ENCODE data around the gene SYNPO2.
"Not testable (repeated sequence)": the region's sequence is repeated elsewhere in the genome, so short reads cannot be mapped to it uniquely, and the experiment has no call there.

The SYNPO2 gene

GRCh38 chr4:118972167-118972566 lies 83.5 kb downstream of the SYNPO2 start:
- in situ Hi-C loops (cut with HindIII; ENCODE audit: low pct_unique_long_range_greater_than_20kb, low sequenced_read_pairs), result no loop called here
- DNase-seq (ENCODE audit: low read depth in 1 of 2, low spot score in 1 of 2), result no peak
- no peak for TF ChIP-seq JUND (IDR thresholded peaks at IDR 0.05; ENCODE audit: low read depth)

GRCh38 chr4:118973295-118973694 lies 84.6 kb downstream of the SYNPO2 start:
- in situ Hi-C loops (cut with HindIII; ENCODE audit: low pct_unique_long_range_greater_than_20kb, low sequenced_read_pairs), result no loop called here
- no peak for DNase-seq (ENCODE audit: low read depth in 1 of 2, low spot score in 1 of 2)
- no peak for TF ChIP-seq JUND (IDR thresholded peaks at IDR 0.05; ENCODE audit: low read depth)

- in situ Hi-C loops (cut with HindIII; ENCODE audit: low pct_unique_long_range_greater_than_20kb, low sequenced_read_pairs), result no loop called here
- no peak for TF ChIP-seq JUND (IDR thresholded peaks at IDR 0.05; ENCODE audit: low read depth)
- DNase-seq (ENCODE audit: low read depth in 1 of 2, low spot score in 1 of 2), result no peak
Observed at GRCh38 chr4:118974758-118975157, 86.1 kb downstream of the SYNPO2 start.

- in situ Hi-C loops (cut with HindIII; ENCODE audit: low pct_unique_long_range_greater_than_20kb, low sequenced_read_pairs), result no loop called here
- no peak for TF ChIP-seq JUND (IDR thresholded peaks at IDR 0.05; ENCODE audit: low read depth)
- DNase-seq (ENCODE audit: low read depth in 1 of 2, low spot score in 1 of 2), result no peak
Observed at GRCh38 chr4:118975449-118976192, 87.0 kb downstream of the SYNPO2 start.

GRCh38 chr4:118976193-118976560 lies 87.5 kb downstream of the SYNPO2 start:
- DNase-seq (ENCODE audit: low read depth in 1 of 2, low spot score in 1 of 2); in situ Hi-C loops (cut with HindIII; ENCODE audit: low pct_unique_long_range_greater_than_20kb, low sequenced_read_pairs): not testable (repeated sequence)

- in situ Hi-C loops (cut with HindIII; ENCODE audit: low pct_unique_long_range_greater_than_20kb, low sequenced_read_pairs); DNase-seq (ENCODE audit: low read depth in 1 of 2, low spot score in 1 of 2): not testable (repeated sequence)
Observed at GRCh38 chr4:118977100-118977499, 88.4 kb downstream of the SYNPO2 start.

GRCh38 chr4:118979712-118980111 lies 91.1 kb downstream of the SYNPO2 start:
- TF ChIP-seq JUND (IDR thresholded peaks at IDR 0.05; ENCODE audit: low read depth), result no peak
- no peak for DNase-seq (ENCODE audit: low read depth in 1 of 2, low spot score in 1 of 2)
- in situ Hi-C loops (cut with HindIII; ENCODE audit: low pct_unique_long_range_greater_than_20kb, low sequenced_read_pairs), result no loop called here

- DNase-seq (ENCODE audit: low read depth in 1 of 2, low spot score in 1 of 2), result no peak
- TF ChIP-seq JUND (IDR thresholded peaks at IDR 0.05; ENCODE audit: low read depth), result no peak
- in situ Hi-C loops (cut with HindIII; ENCODE audit: low pct_unique_long_range_greater_than_20kb, low sequenced_read_pairs), result no loop called here
Observed at GRCh38 chr4:118981171-118981838, 92.7 kb downstream of the SYNPO2 start.

- no peak for TF ChIP-seq JUND (IDR thresholded peaks at IDR 0.05; ENCODE audit: low read depth)
- DNase-seq (ENCODE audit: low read depth in 1 of 2, low spot score in 1 of 2), result peak; percentile 55 to 77
- in situ Hi-C loops (cut with HindIII; ENCODE audit: low pct_unique_long_range_greater_than_20kb, low sequenced_read_pairs), result no loop called here
Observed at GRCh38 chr4:118981839-118982381, 93.3 kb downstream of the SYNPO2 start.

- no peak for DNase-seq (ENCODE audit: low read depth in 1 of 2, low spot score in 1 of 2)
- in situ Hi-C loops (cut with HindIII; ENCODE audit: low pct_unique_long_range_greater_than_20kb, low sequenced_read_pairs), result no loop called here
Observed at GRCh38 chr4:118983293-118983692, 94.6 kb downstream of the SYNPO2 start.

GRCh38 chr4:118983831-118984230 lies 95.2 kb downstream of the SYNPO2 start:
- in situ Hi-C loops (cut with HindIII; ENCODE audit: low pct_unique_long_range_greater_than_20kb, low sequenced_read_pairs), result no loop called here
- no peak for TF ChIP-seq JUND (IDR thresholded peaks at IDR 0.05; ENCODE audit: low read depth)

More at GRCh38 chr4:118983293-118983692, 94.6 kb downstream of the SYNPO2 start:
- no peak for TF ChIP-seq JUND (IDR thresholded peaks at IDR 0.05; ENCODE audit: low read depth)

GRCh38 chr4:118985170-118986000 lies 96.7 kb downstream of the SYNPO2 start:
- DNase-seq (ENCODE audit: low read depth in 1 of 2, low spot score in 1 of 2), result no peak
- in situ Hi-C loops (cut with HindIII; ENCODE audit: low pct_unique_long_range_greater_than_20kb, low sequenced_read_pairs), result no loop called here
- TF ChIP-seq JUND (IDR thresholded peaks at IDR 0.05; ENCODE audit: low read depth), result no peak

More at GRCh38 chr4:118983831-118984230, 95.2 kb downstream of the SYNPO2 start:
- DNase-seq (ENCODE audit: low read depth in 1 of 2, low spot score in 1 of 2), result no peak
